HepG2 (cell line): ENCODE data around the gene HOXD9. TPM values are rescaled to one million over a fixed set of nuclear protein-coding genes. Genes with fewer than 3 reads are reported as not detected.

ENCODE experiments used
- ATAC-seq: fragments of 200-7000 bp; cut with Tn5 transposase; 3 replicates; pipeline ENCODE4 v1.9.1; 2020; ENCODE audit warnings: mild to moderate bottlenecking, moderate library complexity
- BruUV-seq: library from RNA; stranded (reverse); fragments of 400-500 nt; replicated peaks from 2 replicates; lab custom pipeline; 2021; lab: Mats Ljungman, UMichigan
- CTCF ChIA-PET: fragments of 300-600 bp; formaldehyde crosslinking; extraction: SDS; loops from one replicate; lab custom pipeline; 2021; ENCODE audit warnings: low total read pairs, inconsistent platforms, low intra/inter-chr PET ratio; lab: Yijun Ruan, JAX
- POLR2A ChIA-PET: fragments of 350-600 bp; sonication (Branson Sonifier 250); formaldehyde crosslinking; loops from one replicate; lab custom pipeline; 2020; ENCODE audit warnings: antibody characterized with exemption, inconsistent platforms; lab: Yijun Ruan, JAX
- DNase-seq: peaks from one replicate; pipeline ENCODE4 v3.0.0-alpha.2; 2015; ENCODE audit warnings: low spot score
- FAIRE-seq: peaks from 3 replicates; lab custom pipeline; 2011; peaks lifted over from hg19 to GRCh38; lab: Jason Lieb, UNC
- H2AFZ ChIP-seq: one replicate; pipeline ENCODE4 v1.6.1; 2011; ENCODE audit warnings: low read length, inconsistent platforms
- H3K27ac ChIP-seq: fragments of 300-600 bp; 3 replicates; pipeline ENCODE4 v1.8.0; 2011; ENCODE audit warnings: mixed run types, mild to moderate bottlenecking, mixed read lengths, low read length, inconsistent platforms; ENCODE audit not compliant: insufficient read depth; ENCODE audit errors: extremely low read length
- H3K27me3 ChIP-seq, 2 experiments: fragments of 200-600 bp in 1 of 2; 2 replicates in 1 of 2; 3 replicates in 1 of 2; pipeline versions ENCODE4 v1.6.0 to v1.8.0; 2011; ENCODE audit warnings: low read length in 2 of 2, mild to moderate bottlenecking in 2 of 2, moderate library complexity in 2 of 2, inconsistent platforms in 1 of 2; ENCODE audit not compliant: insufficient read depth in 2 of 2, control insufficient read depth in 1 of 2
- H3K36me3 ChIP-seq, 2 experiments: fragments of 200-600 bp in 1 of 2; replicated peaks in 1 of 2; 2 replicates in 1 of 2; 3 replicates in 1 of 2; pipeline versions ENCODE4 v1.5.1 to v1.8.0; 2011; ENCODE audit warnings: low read length in 2 of 2, inconsistent platforms in 1 of 2; ENCODE audit not compliant: insufficient read depth in 2 of 2, control insufficient read depth in 1 of 2
- H3K4me1 ChIP-seq: 2 replicates; pipeline ENCODE4 v1.5.1; 2012; ENCODE audit warnings: low read length, inconsistent platforms; ENCODE audit not compliant: insufficient read depth
- H3K4me2 ChIP-seq: 2 replicates; pipeline ENCODE4 v1.6.0; 2011; ENCODE audit warnings: low read depth, low read length, inconsistent platforms
- H3K4me3 ChIP-seq, 3 experiments: fragments of 200-600 bp in 1 of 3; sonication (generic), shearing (Covaris generic) in 1 of 3; replicated peaks in 1 of 3; 2 replicates each; pipeline ENCODE4 v1.5.1; 2011 to 2016; ENCODE audit warnings: low read length in 3 of 3, inconsistent platforms in 2 of 3, low read depth in 2 of 3, mild to moderate bottlenecking in 2 of 3, control low read depth in 1 of 3, mixed read lengths in 1 of 3; ENCODE audit not compliant: insufficient read depth in 1 of 3
- H3K79me2 ChIP-seq: one replicate; pipeline ENCODE4 v1.6.1; 2011; ENCODE audit warnings: low read length, inconsistent platforms; ENCODE audit not compliant: insufficient read depth
- H3K9ac ChIP-seq: 2 replicates; pipeline ENCODE4 v1.6.0; 2011; ENCODE audit warnings: mild to moderate bottlenecking, low read depth, low read length, inconsistent platforms; ENCODE audit not compliant: insufficient read depth
- H3K9me3 ChIP-seq: 2 replicates; pipeline ENCODE4 v1.5.1; 2012; ENCODE audit warnings: mild to moderate bottlenecking, low read length
- H4K20me1 ChIP-seq: 2 replicates; pipeline ENCODE4 v1.6.0; 2011; ENCODE audit warnings: inconsistent platforms, mild to moderate bottlenecking, low read length, moderate library complexity; ENCODE audit not compliant: insufficient read depth
- CBX2 ChIP-seq, 2 experiments: fragments of 200-600 bp in 1 of 2; sonication (generic); formaldehyde crosslinking in 1 of 2; IDR thresholded peaks; 2 replicates each; pipeline versions ENCODE4 v1.7.0 to v1.8.1; 2018 to 2022; ENCODE audit warnings: low read depth in 2 of 2, low read length in 1 of 2, mild to moderate bottlenecking in 1 of 2, missing genetic modification reagents in 1 of 2
- CTCF ChIP-seq: sonication (generic); formaldehyde crosslinking; IDR thresholded peaks from 2 replicates; pipeline ENCODE4 v1.5.0; 2020; ENCODE audit warnings: mild to moderate bottlenecking, missing genetic modification reagents, moderate library complexity
- EED ChIP-seq: sonication (generic); formaldehyde crosslinking; IDR thresholded peaks from 2 replicates; pipeline ENCODE4 v1.5.0; 2020; ENCODE audit warnings: mild to moderate bottlenecking, missing genetic modification reagents
- GABPA ChIP-seq, 2 experiments: IDR thresholded peaks; 2 replicates each; pipeline ENCODE4 v1.6.1; 2011 to 2016; ENCODE audit warnings: low read depth in 2 of 2, low read length in 1 of 2, missing biosample characterization in 1 of 2, missing genetic modification characterization in 1 of 2
- HNRNPH1 ChIP-seq: fragments of 200-400 bp; formaldehyde crosslinking; optimal IDR thresholded peaks from 2 replicates; pipeline ENCODE3; 2017; ENCODE audit warnings: mild to moderate bottlenecking, low read depth, low read length
- MAFF ChIP-seq: IDR thresholded peaks from 2 replicates; pipeline ENCODE4 v1.6.1; 2011; ENCODE audit warnings: low read depth, low read length, improper control_type of control experiment
- MAFK ChIP-seq, 2 experiments: IDR thresholded peaks in 1 of 2; conservative IDR thresholded peaks in 1 of 2; 2 replicates each; pipeline ENCODE4 v1.6.1; 2011; ENCODE audit warnings: improper control_type of control experiment in 2 of 2, low read length in 2 of 2
- POLR2G ChIP-seq: fragments of 200-400 bp; formaldehyde crosslinking; IDR thresholded peaks from 2 replicates; pipeline ENCODE4 v1.6.1; 2018; ENCODE audit warnings: mild to moderate bottlenecking, low read depth, low read length, moderate library complexity
- RARG ChIP-seq: sonication (generic); formaldehyde crosslinking; IDR thresholded peaks from 2 replicates; pipeline ENCODE4 v1.4.0; 2020; ENCODE audit warnings: low read depth, mild to moderate bottlenecking, missing genetic modification reagents
- RXRB ChIP-seq: IDR thresholded peaks from 2 replicates; pipeline ENCODE4 v1.6.1; 2016; ENCODE audit warnings: borderline replicate concordance, missing genetic modification reagents, missing compliant biosample characterization
- TEAD3 ChIP-seq: optimal IDR thresholded peaks from 2 replicates; pipeline ENCODE3; 2016; ENCODE audit warnings: borderline replicate concordance
- ZBTB3 ChIP-seq: sonication (generic); formaldehyde crosslinking; IDR thresholded peaks from 2 replicates; pipeline ENCODE4 v1.4.0; 2020; ENCODE audit warnings: low read depth, mild to moderate bottlenecking, moderate library complexity, missing genetic modification reagents, borderline replicate concordance
- ZNF501 ChIP-seq: sonication (generic); formaldehyde crosslinking; IDR thresholded peaks from 2 replicates; pipeline ENCODE4 v1.5.1; 2020; ENCODE audit warnings: mild to moderate bottlenecking, moderate library complexity, missing genetic modification reagents
- ZNF775 ChIP-seq: sonication (generic); formaldehyde crosslinking; IDR thresholded peaks from 2 replicates; pipeline ENCODE4 v1.4.0; 2020; ENCODE audit warnings: missing genetic modification reagents, mild to moderate bottlenecking, moderate library complexity, borderline replicate concordance
- WGBS: methylation state at CpG from one replicate; pipeline ENCODE4 v1.1.6; 2017; ENCODE audit warnings: low lambda C conversion rate; 5-methylcytosine and 5-hydroxymethylcytosine counted together
- in situ Hi-C: cut with HindIII; loops from 2 replicates; pipeline ENCODE4 v1.10.0; 2017; ENCODE audit warnings: low pct_unique_long_range_greater_than_20kb; ENCODE audit not compliant: extremely low pct_ligation_motif_present
- intact Hi-C: fragments of 100-400 bp; cut with micrococcal nuclease; formaldehyde crosslinking; loops from one replicate; pipeline ENCODE4 v1.10.0; 2022; ENCODE audit not compliant: unreplicated experiment
- polyA plus RNA-seq, 8 experiments: library from polyadenylated mRNA; depleted of rRNA in 3 of 8; stranded (reverse) in 7 of 8; unstranded in 1 of 8; fragments of >200 nt; fragmentation: Illumina TruSeq in 4 of 8; extraction: Trizol in 4 of 8; gene quantifications; 2 replicates each; pipeline versions ENCODE4 v1.2.1 to v1.2.3, GENCODE V29; 2011 to 2016; ENCODE audit warnings: low read depth in 4 of 8, missing spikeins in 1 of 8, mixed read lengths in 1 of 8; ENCODE audit not compliant: insufficient read depth in 1 of 8
- total RNA-seq, 5 experiments: library from RNA; depleted of rRNA; stranded (reverse); fragments of >200 nt; fragmentation: Illumina TruSeq; extraction: Trizol; gene quantifications; 2 replicates each; pipeline ENCODE4 v1.2.3, GENCODE V29; 2016; ENCODE audit warnings: low read depth in 1 of 5

Gene HOXD9
- total and polyA plus RNA-seq, 2 of the 13 experiments (the other 11 are each of a cell fraction or from before 2014, with no cell fraction given) = not detected

- DNase-seq = no peak
- Histone ChIP-seq H3K4me2 (peak overlapping the region; percentile 67), H3K36me3 (peaks cover 0 to 29% of the 10 kb centered on the region in 2 experiments; a peak in 4 of 5 replicates), H3K9me3 (no peaks in the 10 kb centered on the region), H3K9ac (no peak overlapping the region), H3K4me3 (peak overlapping the region in 1 of 3 experiments; percentile 42; a peak in 1 of 6 replicates), H4K20me1 (no peaks in the 10 kb centered on the region), H3K4me1 (peaks cover 58% of the 10 kb centered on the region), H2AFZ (no peak overlapping the region), H3K27me3 (peaks cover 4 to 14% of the 10 kb centered on the region in 2 experiments; a peak in 4 of 5 replicates), H3K79me2 (no peaks in the 10 kb centered on the region), H3K27ac (no peak overlapping the region)
- BruUV-seq = TSS peak; percentile 32
- intact Hi-C loops (no loop called here), in situ Hi-C loops (no loop called here)
- FAIRE-seq = no peak
- 50% methylated on average over 7 of the region's 7 CpGs for WGBS
- POLR2A ChIA-PET = interaction anchor here (0.8 to 4.4 kb wide), 4 partner anchors 13 to 199 kb away, joined by 3 to 21 read pairs (median 4); partner anchors contain the start of genes HOXD1 and MTX2
- CTCF ChIA-PET = no interaction called here
- TF ChIP-seq MAFK (conservative IDR thresholded peaks at IDR 0.05 in 1 of 2, IDR thresholded peaks at IDR 0.05 in 1 of 2; ENCODE audit: low read length in 2 of 2) (peak; percentile 37 to 71), ZBTB3 (no peak), TEAD3 (CRISPR knock-in tag) (no peak), CBX2 (IDR thresholded peaks at IDR 0.05; ENCODE audit: low read depth, low read length) (0 out of 2 replicates have a peak, but pooled peaks have one; percentile 73), CBX2 (CRISPR knock-in tag; IDR thresholded peaks at IDR 0.05; ENCODE audit: low read depth) (no peak), MAFF (peak; percentile 42; the same call in 1 of the 2 replicates)
- no peak for ATAC-seq
These were observed 51.3 kb downstream of the HOXD9 start for GRCh38 chr2:176173567-176174381.

DNA sequence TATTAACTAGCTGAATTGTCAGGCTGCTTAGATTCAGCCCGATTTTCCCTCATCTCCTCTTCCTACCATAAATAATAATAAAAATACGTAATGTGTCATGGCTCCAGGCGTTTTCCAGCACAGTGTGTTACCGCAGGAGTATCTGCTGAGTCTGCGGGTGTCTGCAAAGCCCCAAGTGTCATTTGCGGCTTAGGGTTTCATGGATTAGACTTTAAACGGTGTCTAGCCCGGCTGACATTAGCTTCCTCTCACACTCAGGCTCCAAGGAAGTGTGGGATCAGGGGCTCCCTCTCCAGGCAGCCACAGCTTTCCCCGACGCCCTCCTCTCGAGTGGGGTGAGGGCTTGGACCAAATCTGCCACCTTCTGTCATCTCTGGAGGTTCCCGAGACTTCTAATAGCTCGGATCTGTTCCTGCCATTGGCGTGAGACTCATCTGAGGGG, 51.9 kb downstream of the HOXD9 start:
- Histone ChIP-seq H3K9me3 (no peaks in the 10 kb centered on the region), H3K4me3 (peak overlapping the region in 2 of 3 experiments; percentile 29 to 42; a peak in 4 of 6 replicates), H3K4me2 (peak overlapping the region; percentile 67), H2AFZ (no peak overlapping the region), H3K9ac (no peak overlapping the region), H3K79me2 (peaks cover 4% of the 10 kb centered on the region), H4K20me1 (no peaks in the 10 kb centered on the region), H3K27me3 (peaks cover under 1 to 8% of the 10 kb centered on the region in 2 experiments; a peak in 3 of 5 replicates), H3K27ac (peak overlapping the region; percentile 21), H3K36me3 (peaks cover 2 to 34% of the 10 kb centered on the region in 2 experiments), H3K4me1 (peaks cover 52% of the 10 kb centered on the region)
- ChIA-PET POLR2A (interaction anchor here (0.8 to 4.4 kb wide), 4 partner anchors 13 to 198 kb away, joined by 3 to 21 read pairs (median 4); partner anchors contain the start of genes HOXD1 and MTX2), CTCF (no interaction called here)
- BruUV-seq = no TSS peak
- intact Hi-C loops (no loop called here), in situ Hi-C loops (no loop called here)
- 35% methylated on average over 14 of the region's 14 CpGs for WGBS
- no peak for DNase-seq
- no peak for FAIRE-seq
- peak; percentile 45 for ATAC-seq
- TF ChIP-seq RXRB (CRISPR knock-in tag) (0 out of 2 replicates have a peak, but pooled peaks have one; percentile 17), GABPA (IDR thresholded peaks at IDR 0.05; ENCODE audit: low read depth, low read length) (no peak), GABPA (CRISPR knock-in tag; IDR thresholded peaks at IDR 0.05; ENCODE audit: low read depth) (0 out of 2 replicates have a peak, but pooled peaks have one; percentile 22), EED (CRISPR knock-in tag) (0 out of 2 replicates have a peak, but pooled peaks have one; percentile 11), ZNF501 (0 out of 2 replicates have a peak, but pooled peaks have one; percentile 18), RARG (CRISPR knock-in tag) (no peak), ZNF775 (CRISPR knock-in tag) (no peak), CTCF (CRISPR knock-in tag) (peak; percentile 38; the same call in 1 of the 2 replicates), POLR2G (peak; percentile 59; the same call in 1 of the 2 replicates), HNRNPH1 (no peak)
